ENCODE results near the gene CAVIN1. TPM values are rescaled to one million over a fixed set of nuclear protein-coding genes. Genes with fewer than 3 reads are reported as not detected.

Gene CAVIN1
- total and polyA plus RNA-seq, 2 experiments from 2014 or later: 18.1 to 35.7 TPM

GRCh38 chr17:42409523-42410318 is 13.3 kb downstream of the CAVIN1 start:
- H3K4me3 Mint-ChIP-seq: no peak overlapping the region; the same call in 2 of the 3 replicates
- Histone ChIP-seq H4K20me1 (replicated peaks; ENCODE audit: insufficient read depth) (peaks cover 19% of the 10 kb centered on the region; the same call in 1 of the 2 replicates), H3K4me2 (no peak overlapping the region)

More at GRCh38 chr17:42409523-42410318, 13.3 kb downstream of the CAVIN1 start:
- TF ChIP-seq POLR2AphosphoS5 (IDR thresholded peaks at IDR 0.05; ENCODE audit: low read depth) (no peak), ZNF114 (CRISPR knock-in tag; IDR thresholded peaks at IDR 0.05) (no peak), JUNB (IDR thresholded peaks at IDR 0.05; ENCODE audit: unreplicated experiment) (no peak), CREB1 (CRISPR knock-in tag; IDR thresholded peaks at IDR 0.05; ENCODE audit: low read depth) (no peak), STAT1 (IDR thresholded peaks at IDR 0.05; ENCODE audit: unreplicated experiment) (no peak), ZNF462 (CRISPR knock-in tag; IDR thresholded peaks at IDR 0.05) (no peak), ZNF331 (CRISPR knock-in tag; IDR thresholded peaks at IDR 0.05; ENCODE audit: low read depth) (no peak), EZH2phosphoT487 (IDR thresholded peaks at IDR 0.05; ENCODE audit: unreplicated experiment) (no peak), NANOG (IDR thresholded peaks at IDR 0.05; ENCODE audit: borderline replicate concordance) (no peak), ETS1 (IDR thresholded peaks at IDR 0.05) (no peak)
- TF ChIP-seq, protein P1, sequence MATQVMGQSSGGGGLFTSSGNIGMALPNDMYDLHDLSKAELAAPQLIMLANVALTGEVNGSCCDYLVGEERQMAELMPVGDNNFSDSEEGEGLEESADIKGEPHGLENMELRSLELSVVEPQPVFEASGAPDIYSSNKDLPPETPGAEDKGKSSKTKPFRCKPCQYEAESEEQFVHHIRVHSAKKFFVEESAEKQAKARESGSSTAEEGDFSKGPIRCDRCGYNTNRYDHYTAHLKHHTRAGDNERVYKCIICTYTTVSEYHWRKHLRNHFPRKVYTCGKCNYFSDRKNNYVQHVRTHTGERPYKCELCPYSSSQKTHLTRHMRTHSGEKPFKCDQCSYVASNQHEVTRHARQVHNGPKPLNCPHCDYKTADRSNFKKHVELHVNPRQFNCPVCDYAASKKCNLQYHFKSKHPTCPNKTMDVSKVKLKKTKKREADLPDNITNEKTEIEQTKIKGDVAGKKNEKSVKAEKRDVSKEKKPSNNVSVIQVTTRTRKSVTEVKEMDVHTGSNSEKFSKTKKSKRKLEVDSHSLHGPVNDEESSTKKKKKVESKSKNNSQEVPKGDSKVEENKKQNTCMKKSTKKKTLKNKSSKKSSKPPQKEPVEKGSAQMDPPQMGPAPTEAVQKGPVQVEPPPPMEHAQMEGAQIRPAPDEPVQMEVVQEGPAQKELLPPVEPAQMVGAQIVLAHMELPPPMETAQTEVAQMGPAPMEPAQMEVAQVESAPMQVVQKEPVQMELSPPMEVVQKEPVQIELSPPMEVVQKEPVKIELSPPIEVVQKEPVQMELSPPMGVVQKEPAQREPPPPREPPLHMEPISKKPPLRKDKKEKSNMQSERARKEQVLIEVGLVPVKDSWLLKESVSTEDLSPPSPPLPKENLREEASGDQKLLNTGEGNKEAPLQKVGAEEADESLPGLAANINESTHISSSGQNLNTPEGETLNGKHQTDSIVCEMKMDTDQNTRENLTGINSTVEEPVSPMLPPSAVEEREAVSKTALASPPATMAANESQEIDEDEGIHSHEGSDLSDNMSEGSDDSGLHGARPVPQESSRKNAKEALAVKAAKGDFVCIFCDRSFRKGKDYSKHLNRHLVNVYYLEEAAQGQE (IDR thresholded peaks at IDR 0.05; ENCODE audit: unreplicated experiment): no peak
- H3K9me2 ChIP-seq (ENCODE audit: insufficient read depth): no peaks in the 10 kb centered on the region
- no peaks in the 10 kb centered on the region for H3K36me3 ChIP-seq (ENCODE audit: insufficient read depth)
- no peaks in the 10 kb centered on the region for H3K36me3 Mint-ChIP-seq (ENCODE audit: low read depth)
- DNase-seq (ENCODE audit: low spot score) (no peak), ATAC-seq (no peak)
- H3K4me3 ChIP-seq: no peak overlapping the region
- H3K27ac Mint-ChIP-seq: no peak overlapping the region
- H3K27me3 Mint-ChIP-seq (ENCODE audit: insufficient read depth, low read depth, poor library complexity): peaks cover 12% of the 10 kb centered on the region
- H3K27ac ChIP-seq (ENCODE audit: low read depth): no peak overlapping the region
- H3K9me3 Mint-ChIP-seq: no peaks in the 10 kb centered on the region
- peaks cover 10% of the 10 kb centered on the region; the same call in 1 of the 2 replicates for H3F3A ChIP-seq (replicated peaks; ENCODE audit: low read depth)
- peaks cover 23% of the 10 kb centered on the region for H3K4me1 ChIP-seq (ENCODE audit: insufficient read depth)
- H3K79me2 ChIP-seq (replicated peaks; ENCODE audit: insufficient read depth): peaks cover 8% of the 10 kb centered on the region
- no peak overlapping the region for H2AFZ ChIP-seq
- peaks cover 33% of the 10 kb centered on the region for H3K4me1 Mint-ChIP-seq
- no peaks in the 10 kb centered on the region for H3K27me3 ChIP-seq (ENCODE audit: insufficient read depth)

All from GM23338 (cell line).